Stimulated activated CD4-positive, alpha-beta T cell treated with anti-CD3 and anti-CD28 coated beads, Interleukin-2, amount 100 ng/mL, for 4 hours (primary cell): ENCODE results near the gene SLC6A12.

Experiments used
- DNase-seq: peaks from one replicate; pipeline ENCODE4 v3.0.0-alpha.2; 2020; ENCODE audit warnings: low read depth

Gene SLC6A12

GRCh38 chr12:177336-177979 is 36.5 kb downstream of the SLC6A12 start:
- DNase-seq = no peak

GRCh38 chr12:176321-177181 is 37.4 kb downstream of the SLC6A12 start:
- no peak for DNase-seq

GRCh38 chr12:175759-176158 is 38.2 kb downstream of the SLC6A12 start:
- DNase-seq = no peak

- DNase-seq = no peak
Measured at GRCh38 chr12:175250-175649, 38.7 kb downstream of the SLC6A12 start.

GRCh38 chr12:174596-174995 is 39.4 kb downstream of the SLC6A12 start:
- no peak for DNase-seq

GRCh38 chr12:174124-174523 is 39.8 kb downstream of the SLC6A12 start:
- DNase-seq = no peak

GRCh38 chr12:172732-173161 is 41.2 kb downstream of the SLC6A12 start:
- DNase-seq = no peak

GRCh38 chr12:171743-172676 is 41.9 kb downstream of the SLC6A12 start:
- no peak for DNase-seq

- no peak for DNase-seq
Measured at GRCh38 chr12:171276-171675, 42.7 kb downstream of the SLC6A12 start.

GRCh38 chr12:170371-171225 is 43.4 kb downstream of the SLC6A12 start:
- DNase-seq = no peak

GRCh38 chr12:169528-170370 is 44.2 kb downstream of the SLC6A12 start:
- DNase-seq = no peak

- DNase-seq = no peak
Measured at GRCh38 chr12:168763-169525, 45.0 kb downstream of the SLC6A12 start.

GRCh38 chr12:167959-168600 is 45.9 kb downstream of the SLC6A12 start:
- DNase-seq = no peak

GRCh38 chr12:166425-167075 is 47.4 kb downstream of the SLC6A12 start:
- DNase-seq = no peak

GRCh38 chr12:165862-166368 is 48.0 kb downstream of the SLC6A12 start:
- DNase-seq = no peak

GRCh38 chr12:164207-164606 is 49.8 kb downstream of the SLC6A12 start:
- DNase-seq = no peak

- no peak for DNase-seq
Measured at GRCh38 chr12:163406-163986, 50.5 kb downstream of the SLC6A12 start.
